GM19328 (cell line): ENCODE measurements around the gene INPP5A.
"Not testable (repeated sequence)": the region's sequence is repeated elsewhere in the genome, so short reads cannot be mapped to it uniquely, and the experiment has no call there.

Experiments
- ATAC-seq: cut with Tn5 transposase; IDR thresholded peaks from one replicate; pipeline ENCODE4 v1.9.1; 2021; ENCODE audit warnings: mild to moderate bottlenecking, moderate library complexity; ENCODE audit not compliant: unreplicated experiment

INPP5A gene

DNA sequence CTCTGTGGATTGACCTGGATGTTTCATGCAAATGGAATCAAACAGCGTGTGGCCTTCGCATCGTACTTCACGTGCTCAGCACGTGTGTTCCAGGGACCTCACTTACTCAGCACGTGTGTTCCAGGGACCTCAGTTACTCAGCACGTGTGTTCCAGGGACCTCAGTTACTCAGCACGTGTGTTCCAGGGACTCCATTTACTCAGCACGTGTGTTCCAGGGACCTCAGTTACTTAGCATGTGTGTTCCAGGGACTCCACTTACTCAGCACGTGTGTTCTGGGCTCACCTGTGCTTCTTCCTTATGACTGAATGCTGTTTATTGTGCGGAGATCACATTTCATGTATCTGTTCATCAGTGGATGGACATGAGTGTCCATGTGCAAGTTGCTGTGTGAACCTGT is 22.0 kb downstream of the INPP5A start:
- ATAC-seq, result no peak

DNA sequence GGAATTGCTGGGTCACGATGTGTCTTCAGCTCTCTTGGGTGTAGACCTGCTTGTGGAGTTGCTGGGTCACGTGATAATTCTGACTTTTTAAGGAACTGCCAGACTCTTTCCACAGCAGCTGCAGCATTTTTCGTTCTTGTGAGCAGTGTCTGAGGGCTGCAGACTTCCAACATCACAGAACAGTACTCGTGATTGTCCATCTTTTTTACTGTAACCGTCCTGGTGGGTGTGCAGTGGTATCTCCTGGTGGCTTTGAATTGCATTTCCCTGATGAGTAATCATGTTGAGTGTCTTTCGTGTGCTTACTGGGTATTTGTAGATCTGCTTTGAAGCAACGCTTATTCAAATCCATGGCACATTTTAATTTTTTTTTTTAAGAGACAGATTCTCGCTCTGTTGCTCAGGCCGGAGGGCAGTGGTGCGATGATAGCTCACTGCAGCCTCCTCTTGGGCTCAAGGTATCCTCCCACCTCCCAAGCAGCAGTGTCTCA is 22.7 kb downstream of the INPP5A start:
- ATAC-seq, result no peak

DNA sequence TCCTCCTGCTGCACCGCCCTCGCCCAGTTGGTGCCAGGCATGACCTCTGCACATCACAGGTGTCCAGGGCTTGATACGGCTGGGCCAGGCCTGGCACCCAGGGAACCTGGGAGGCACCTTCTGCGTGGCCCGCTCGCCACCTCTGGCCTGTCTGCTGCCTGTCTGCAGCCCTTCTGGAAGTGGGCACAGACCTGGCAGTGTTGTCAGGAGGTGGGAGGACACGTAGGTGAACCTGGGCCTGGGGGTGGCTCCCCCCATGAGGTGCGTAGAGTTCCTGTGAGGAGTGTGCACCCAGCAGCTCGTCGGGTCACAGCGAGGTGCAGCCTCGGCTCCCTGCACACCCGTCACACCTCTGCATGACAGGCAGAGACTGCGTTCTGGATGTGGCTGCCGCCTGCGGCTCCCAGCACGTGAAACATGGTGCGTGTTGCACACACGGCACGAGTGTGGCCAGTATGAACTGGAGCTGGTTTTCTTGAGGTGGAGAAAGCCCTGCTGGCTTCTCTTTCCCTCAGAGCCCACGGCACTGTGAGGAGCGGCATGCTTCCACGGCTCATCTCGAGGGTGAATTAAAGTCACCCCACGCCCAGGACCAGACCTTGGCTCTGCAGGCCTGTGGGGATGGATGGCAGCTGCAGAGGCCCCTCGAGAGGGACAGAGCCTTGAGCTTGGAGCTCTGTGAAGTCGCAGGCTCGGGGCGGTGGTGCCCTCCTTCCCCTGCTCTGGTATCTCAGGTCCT is 24.8 kb downstream of the INPP5A start:
- ATAC-seq, result no peak

DNA sequence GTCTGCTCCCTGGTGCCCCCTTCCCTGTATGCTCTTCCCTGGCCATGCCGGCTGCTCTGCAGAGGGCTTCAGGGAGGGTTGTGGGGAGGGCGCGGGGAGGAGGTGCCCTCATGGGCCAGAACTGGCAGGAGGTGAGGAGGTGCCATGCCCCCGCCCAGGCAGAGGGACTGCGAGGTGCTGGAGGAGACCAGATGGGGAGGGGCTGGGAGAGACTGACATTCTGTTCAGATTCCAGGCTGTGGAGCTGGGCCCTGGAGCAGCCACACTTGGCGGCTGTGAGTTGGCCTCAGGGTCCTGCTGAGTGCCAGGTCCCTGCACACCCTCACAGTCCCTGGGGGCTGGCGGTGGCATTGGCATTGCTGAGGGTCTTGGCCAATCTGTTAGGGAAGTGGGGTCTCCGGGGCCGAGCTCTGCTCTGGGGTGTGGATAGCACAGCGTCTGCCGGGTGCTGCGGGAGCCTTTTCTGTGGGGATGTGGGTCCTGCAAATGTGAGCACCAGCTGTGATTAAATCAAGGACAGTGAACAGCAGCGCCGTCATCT is 25.4 kb downstream of the INPP5A start:
- ATAC-seq, result no peak

DNA sequence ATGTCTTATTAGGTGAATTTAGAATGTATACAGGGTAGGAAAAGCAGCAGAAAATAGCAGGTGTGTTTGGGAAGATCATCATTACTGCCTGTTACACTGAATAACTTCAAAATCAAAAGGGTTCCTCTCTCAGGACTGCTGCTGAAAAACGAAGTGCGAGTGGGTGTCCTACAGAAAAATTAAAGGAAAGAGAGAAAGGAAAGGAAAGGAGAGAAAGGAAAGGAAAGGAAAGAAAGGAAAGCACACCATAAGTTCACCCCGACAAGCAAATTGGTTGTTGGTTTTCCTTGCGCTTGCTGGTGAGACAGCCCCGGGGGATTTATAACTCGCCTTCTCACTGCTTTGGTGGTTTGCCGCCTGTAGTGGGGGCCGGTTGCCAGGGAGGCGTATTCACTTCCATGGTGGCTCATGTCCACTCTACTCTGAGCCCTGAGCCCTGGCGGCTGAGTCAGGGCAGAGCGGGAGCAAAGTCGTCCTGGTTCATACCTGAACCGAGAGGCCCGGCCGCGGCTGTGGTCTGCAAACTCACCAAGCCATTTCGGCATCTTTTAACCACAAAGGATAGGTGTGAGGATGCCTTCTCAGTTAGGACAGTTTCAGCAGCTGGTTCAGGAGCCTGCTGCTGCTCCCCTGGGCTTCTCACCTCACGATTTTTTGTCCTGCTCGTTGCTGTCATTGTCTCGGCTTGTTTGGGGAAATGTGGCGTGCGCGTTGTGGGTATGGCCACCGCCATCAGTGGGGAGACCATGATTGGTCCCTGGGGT is 26.1 kb downstream of the INPP5A start:
- peak; percentile 71 for ATAC-seq

DNA sequence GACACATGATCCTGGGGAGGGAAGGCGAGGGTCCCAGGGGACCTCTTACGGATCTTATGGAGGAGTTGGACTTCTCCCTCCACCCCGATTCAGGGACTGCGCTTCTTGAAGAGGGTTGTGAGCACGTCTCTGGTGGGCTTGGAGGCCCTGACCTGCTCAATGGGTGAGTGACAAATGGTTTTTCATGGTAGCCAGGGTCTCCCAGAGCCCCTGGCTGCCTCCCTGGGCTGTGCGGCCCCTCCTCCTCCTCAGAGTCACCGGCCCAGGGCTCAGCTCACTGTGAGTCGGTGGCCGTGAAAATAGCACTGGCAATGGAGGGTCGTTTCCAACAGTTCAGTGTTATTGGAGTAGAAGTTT is 26.6 kb downstream of the INPP5A start:
- ATAC-seq, result no peak

DNA sequence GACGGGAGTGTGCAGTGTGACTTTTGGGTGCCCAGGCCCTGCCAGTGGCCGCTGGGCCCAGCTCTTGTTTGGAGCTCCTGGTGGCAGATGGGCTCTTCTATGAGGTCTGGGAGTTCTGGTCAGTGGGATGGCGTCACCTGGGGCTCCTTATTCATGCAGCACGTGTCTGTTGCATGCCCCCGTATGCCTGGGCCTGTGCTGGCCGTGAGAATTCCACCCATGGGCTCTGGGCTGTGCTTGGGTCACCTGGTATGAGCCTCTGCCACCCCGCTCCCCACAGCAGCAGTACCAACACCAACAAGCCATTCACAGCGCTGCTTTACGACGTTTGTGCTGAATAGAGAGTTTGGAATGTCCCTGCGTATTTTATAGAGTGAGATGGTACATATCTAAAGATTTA is 27.1 kb downstream of the INPP5A start:
- no peak for ATAC-seq

DNA sequence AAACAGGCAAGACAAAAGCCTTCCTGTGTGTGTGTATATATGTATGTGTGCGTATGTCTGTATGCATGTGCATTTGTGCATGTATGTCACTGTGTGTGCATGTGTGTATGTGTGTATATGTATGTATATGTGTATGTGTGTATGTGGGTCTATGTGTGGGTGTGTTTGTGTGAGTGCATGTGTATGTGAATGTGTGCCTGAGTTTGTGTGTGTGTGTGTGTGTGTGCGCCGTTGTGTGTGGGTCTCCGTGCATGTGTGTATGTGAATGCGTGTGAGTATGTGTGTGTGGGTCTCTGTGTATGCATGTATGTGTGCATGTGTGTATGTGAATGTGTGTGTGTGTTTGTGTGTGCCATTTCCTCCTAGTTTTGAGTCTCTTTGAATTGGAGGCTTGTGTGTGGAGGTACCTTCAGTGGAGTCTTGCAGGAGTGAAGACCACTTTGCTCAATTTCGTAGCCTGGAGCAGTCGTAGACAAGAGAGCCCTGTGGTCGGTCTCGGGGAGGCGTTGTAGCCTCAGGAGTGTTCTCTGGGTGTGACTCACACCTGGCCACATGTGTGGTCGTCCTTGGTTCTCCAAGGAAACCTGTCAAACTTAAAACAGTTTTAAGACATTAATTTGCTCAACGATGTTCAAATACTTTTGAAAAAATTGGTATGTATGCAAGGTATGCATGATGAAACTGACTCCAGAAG is 28.1 kb downstream of the INPP5A start:
- ATAC-seq, result no peak

DNA sequence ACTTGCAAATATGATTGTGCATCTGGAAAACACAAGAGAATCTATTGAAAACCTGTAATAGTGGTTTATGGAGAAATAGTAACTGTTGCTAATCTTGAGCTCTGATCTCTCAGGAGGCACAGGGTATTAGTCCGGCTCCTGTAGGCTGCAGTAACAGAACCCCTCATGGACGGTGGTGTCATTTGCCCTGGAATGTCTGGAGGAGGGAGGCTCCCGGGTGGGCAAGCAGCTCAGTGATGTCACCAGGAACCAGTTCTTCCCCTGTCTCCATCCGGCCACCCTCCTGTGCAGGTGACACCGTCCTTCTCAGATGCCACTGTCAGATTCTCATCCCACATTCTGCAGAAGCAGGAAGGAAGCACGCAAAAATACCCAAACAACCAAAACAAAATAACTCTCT is 29.3 kb downstream of the INPP5A start:
- no peak for ATAC-seq

DNA sequence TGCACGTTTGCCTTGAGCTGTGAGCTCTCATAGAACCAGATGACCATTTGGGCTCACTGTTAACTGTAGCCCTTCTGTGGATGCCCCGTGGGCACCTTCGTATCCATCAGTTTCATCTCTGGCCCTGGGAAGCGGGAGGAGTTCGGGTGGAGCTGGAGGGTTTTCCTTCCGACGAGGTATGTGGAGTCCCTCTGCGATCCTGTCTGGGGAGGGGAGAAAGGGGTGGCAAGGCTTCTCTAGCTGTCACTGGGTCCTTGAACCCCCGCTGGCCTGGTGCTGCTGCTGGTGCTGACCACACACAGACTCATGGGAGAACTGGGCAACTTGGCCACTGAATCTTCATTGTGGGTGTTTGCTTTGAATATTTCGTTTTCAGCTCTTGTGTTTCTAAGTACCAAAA is 32.7 kb downstream of the INPP5A start:
- no peak for ATAC-seq

DNA sequence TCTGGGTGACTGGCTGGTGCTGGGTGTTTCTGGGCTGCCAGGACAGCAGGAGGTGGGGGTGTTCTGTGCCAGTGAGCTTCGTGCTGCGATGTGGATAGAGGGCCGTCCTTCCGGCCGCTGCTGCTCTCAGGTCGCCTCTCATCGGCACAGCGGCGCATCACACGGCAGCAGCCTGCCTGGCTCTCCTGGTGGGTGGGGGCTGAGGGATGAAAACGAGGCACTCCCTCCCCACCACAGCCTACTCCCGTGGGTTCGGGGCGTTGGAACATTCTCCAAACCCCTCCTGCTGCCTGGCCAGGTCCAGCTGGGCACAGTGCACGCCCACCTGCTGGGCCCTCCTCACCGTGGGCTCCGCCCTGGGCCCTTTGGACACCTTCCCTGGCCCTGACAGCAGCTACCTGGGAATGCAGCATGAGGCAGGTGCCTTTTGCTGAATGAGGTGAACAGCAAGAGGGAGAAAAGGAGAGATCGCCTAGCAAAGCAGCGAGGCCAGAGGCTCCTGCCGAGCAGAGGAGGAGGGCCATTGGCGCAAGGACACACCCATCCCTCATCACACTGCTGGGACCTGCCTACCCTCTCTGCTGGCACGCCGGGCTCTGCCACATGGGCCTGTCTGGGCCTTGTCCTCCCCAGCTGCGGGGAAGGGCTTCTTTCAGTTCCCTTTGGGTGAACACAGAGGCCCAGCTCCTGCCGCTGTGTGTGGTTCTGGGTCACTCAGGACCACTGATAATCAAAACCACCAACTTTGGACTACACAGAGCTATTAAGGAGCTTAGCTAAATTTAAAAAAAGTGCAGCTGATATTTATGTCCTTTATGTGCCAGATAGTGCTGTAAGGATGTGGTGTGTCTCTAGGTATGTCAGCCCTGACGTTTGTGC is 33.4 kb downstream of the INPP5A start:
- ATAC-seq, result peak; percentile 34

DNA sequence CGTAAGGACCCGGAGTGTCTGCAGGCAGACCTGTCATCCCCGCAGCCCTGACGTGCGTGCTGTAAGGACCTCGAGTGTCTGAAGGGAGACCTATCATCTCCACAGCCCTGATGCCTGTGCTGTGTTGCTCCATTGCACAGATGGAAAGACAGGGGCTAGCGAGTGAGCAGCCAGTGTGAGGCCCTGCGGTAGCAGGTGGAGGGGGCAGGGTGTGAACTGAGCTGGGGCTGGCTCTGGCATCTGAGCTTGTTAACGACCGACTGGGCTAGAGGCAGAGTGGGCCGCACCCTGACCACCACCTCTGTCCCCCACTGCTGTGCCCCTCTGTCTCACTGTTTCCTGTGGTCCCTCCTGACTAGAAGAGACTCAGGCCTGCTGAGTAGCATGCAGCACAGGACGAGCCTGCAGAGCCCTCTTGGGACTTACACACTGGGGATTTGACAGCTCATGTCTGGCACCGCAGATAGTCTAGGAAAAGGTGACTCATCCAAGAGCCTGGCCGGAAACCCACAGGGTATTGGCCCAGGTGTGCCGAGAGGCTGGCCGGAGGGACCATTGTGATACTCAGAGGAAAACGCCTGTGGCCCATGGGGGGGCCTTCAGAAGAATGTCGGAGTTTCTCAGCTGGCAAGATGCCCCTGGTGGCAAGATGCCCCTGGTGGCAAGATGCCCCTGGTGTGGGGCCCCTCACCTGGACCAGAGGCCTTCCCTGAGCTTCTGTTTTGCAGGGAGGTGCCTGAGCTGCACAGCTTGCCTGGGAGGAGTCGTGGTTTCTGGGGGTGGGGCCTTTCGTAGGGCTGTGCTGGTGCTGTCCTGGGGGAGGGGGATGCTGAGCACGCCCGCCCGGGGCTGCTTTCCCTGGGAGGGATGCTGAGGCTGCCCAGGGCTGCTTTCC is 34.3 kb downstream of the INPP5A start:
- ATAC-seq, result peak; percentile 67

DNA sequence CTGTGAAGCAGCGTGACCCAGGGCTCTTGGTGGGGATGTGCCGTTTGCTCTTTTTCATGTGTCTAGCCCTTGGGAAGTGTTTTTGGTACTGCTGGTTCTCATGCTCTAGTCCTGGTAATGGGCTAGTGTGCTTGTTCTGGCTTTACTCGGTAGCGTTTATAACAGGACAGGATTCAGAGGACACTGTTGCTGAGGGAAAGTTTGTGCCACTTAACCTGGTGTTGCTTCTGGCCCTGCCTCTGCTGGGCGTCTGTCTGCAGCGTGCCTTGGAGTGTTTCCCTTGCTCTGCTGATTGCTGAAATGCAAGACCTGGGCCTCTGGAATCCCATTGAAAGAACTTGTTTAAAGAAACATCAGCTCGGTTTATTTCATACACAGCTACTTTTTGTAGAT is 35.0 kb downstream of the INPP5A start:
- ATAC-seq, result peak; percentile 1

DNA sequence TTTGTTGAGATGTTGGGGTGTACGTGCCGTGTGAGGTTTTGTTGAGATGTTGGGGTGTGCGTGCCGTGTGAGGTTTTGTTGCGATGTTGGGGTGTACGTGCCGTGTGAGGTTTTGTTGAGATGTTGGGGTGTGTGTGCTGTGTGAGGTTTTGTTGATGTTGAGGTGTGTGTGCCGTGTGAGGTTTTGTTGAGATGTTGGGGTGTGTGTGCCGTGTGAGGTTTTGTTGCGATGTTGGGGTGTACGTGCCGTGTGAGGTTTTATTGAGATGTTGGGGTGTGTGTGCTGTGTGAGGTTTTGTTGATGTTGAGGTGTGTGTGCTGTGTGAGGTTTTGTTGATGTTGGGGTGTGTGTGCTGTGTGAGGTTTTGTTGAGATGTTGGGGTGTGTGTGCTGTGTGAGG is 35.4 kb downstream of the INPP5A start:
- not testable (repeated sequence) for ATAC-seq

DNA sequence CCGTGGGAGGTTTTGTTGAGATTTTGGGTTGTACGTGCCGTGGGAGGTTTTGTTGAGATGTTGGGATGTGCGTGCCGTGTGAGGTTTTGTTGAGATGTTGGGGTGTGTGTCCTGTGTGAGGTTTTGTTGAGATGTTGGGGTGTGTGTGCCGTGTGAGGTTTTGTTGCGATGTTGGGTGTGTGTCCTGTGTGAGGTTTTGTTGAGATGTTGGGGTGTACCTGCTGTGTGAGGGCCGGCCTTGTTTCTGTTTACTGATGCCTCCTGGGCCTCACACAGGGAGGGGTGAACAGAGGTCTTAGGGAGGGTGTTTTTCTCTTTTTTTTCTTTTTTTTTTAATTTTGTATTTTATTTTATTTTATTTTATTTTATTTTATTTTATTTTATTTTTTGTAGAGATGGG is 36.7 kb downstream of the INPP5A start:
- ATAC-seq, result no peak

DNA sequence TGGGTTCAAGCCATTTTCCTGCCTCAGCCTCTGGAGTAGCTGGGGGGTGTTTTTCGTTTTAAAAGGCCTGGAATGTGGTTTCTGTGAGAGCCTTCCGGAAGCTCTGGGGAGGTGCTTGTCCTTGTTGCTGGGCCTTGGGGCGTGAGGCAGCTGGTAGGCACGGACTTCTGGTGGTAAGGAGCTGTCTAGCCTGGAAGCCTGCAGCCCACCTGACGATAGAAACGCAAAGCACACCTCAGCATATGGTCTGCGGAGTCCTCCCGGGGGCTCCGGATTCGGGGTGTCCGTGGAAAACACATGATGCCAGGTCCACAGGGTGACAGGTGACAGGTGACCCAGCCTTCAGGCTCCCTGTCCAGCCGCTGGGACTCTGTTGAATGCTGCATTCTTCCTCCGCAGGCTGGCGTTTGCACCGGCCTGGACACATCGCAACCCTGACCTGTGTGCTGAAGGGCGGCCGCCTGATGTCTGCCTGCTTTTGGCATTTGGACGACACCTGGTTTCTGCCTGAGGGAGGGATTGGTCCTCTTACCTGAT is 37.3 kb downstream of the INPP5A start:
- ATAC-seq, result no peak

DNA sequence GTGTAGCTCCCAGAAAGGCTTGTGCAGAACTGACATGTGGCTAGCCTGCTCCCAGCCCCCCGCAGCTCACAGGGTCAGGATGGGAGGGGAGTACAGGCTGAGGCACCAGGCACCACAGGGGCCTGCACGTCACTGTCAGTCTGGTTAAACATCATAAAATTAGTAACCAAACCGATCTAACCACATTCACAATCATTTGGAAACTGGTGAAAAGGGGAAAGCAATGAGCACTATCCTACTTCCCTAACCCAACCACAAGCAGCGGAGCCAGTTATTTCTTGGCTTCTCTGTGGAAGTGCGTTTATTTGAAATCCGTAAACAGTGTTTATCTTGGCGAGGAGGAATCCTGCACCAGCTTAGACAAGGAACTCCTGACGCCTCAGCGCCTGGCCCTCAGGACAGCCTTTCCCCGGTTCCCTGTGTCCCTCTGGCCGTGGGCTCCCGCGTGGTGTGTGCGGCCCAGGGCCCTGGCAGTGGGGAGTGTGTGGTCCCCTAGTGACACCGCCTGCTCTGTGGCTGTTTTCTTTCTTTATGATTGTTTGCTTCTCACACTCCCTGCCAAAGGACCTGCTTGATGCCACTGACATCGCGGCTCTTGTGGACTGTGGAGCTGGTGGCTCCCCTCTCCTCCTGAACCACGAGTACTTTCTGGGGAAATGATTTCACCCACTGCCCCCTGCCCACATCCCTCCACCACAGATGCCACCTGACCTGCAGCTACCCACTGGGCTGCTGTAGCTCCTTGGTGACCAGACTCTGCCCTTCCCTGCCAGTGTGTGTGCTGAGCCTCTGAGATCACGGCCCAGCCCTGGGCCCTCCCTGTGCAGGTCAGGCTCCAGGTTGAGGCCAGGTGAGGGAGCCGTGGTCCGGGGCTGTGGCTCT is 38.0 kb downstream of the INPP5A start:
- ATAC-seq, result no peak

DNA sequence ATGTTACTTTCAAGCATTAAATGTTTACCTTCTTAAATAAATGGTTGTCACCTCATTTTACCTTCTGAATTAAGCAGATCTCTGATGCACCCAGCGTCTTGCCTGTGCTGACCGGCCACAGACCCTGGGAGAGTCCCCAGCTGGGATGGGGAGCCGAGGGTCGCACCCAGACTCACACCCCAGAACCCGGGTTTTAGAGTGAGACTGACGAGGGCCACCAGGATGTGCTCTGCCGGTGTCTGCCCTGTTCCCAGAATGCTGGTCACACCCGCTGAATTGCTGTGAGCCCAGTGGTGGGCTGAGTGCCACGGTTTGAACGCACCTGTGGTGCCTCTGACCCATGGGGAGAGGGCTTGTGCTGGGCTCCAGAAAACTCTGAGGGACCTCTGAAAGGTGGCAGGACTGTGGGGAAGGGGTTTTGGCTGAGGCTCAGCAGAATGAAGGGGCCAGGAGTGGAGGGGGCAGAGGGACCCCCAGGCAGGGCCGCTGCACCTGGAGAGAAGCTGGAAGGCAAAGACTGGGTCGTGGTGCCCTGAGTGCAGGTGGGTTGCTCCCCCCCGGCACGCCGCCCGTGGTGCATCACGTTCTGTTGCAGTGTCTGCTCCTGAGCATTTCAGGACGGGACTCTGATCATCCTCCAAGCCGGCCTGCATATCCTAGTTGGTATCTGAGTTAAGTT is 39.2 kb downstream of the INPP5A start:
- ATAC-seq, result no peak
